ENCODE measurements around the gene IFNW1.

IFNW1 gene

GRCh38 chr9:21095561-21095960, 46.1 kb downstream of the IFNW1 start:
- H3K4me1 ChIP-seq (ENCODE audit: insufficient read depth, low read length), result no peaks in the 10 kb centered on the region
- H2AFZ ChIP-seq (ENCODE audit: low read depth, low read length), result no peak overlapping the region
- H3K27me3 ChIP-seq (ENCODE audit: insufficient read depth, low read length), result no peaks in the 10 kb centered on the region
- no peak overlapping the region for H3K4me3 ChIP-seq (ENCODE audit: low read length)
- peaks cover 6% of the 10 kb centered on the region for H3K9me3 ChIP-seq (ENCODE audit: low read length)
- no peaks in the 10 kb centered on the region for H3K36me3 ChIP-seq (ENCODE audit: insufficient read depth, low read length)

Measured in neuron (in vitro differentiated cells).